SK-N-SH treated with all-trans-retinoic acid at 6 μM for 48 hours (cell line): Measurements from ENCODE around the gene RBFOX1.
A peak's percentile ranks its signal among the peaks of the same experiment; 100 is the strongest.

Experiments used
- ATAC-seq: fragments of 200-7000 bp; cut with Tn5 transposase; 3 replicates; pipeline ENCODE4 v1.9.1; 2020; ENCODE audit warnings: mild to moderate bottlenecking, moderate library complexity
- CSDC2 ChIP-seq: fragments of 250-450 bp; sonication (Bioruptor Pico); IDR thresholded peaks from 2 replicates; pipeline ENCODE4 v1.5.0; 2020; ENCODE audit warnings: mild to moderate bottlenecking, moderate library complexity
- ESRRG ChIP-seq: fragments of 250-450 bp; sonication (Bioruptor Pico); IDR thresholded peaks from 2 replicates; pipeline ENCODE4 v1.6.1; 2021; ENCODE audit warnings: mild to moderate bottlenecking
- GLIS3 ChIP-seq: fragments of 250-450 bp; sonication (Bioruptor Pico); IDR thresholded peaks from 2 replicates; pipeline ENCODE4 v1.5.0; 2020; ENCODE audit warnings: mild to moderate bottlenecking, moderate library complexity
- ISL1 ChIP-seq: fragments of 250-450 bp; sonication (Bioruptor Pico); IDR thresholded peaks from 2 replicates; pipeline ENCODE4 v2.1.2; 2022; ENCODE audit warnings: mild to moderate bottlenecking, moderate library complexity
- OSR1 ChIP-seq: fragments of 250-450 bp; sonication (Bioruptor Pico); IDR thresholded peaks from 2 replicates; pipeline ENCODE4 v1.8.0; 2022; ENCODE audit warnings: moderate library complexity, mild to moderate bottlenecking, inconsistent platforms
- PPARA ChIP-seq: fragments of 250-450 bp; sonication (Bioruptor Pico); IDR thresholded peaks from 2 replicates; pipeline ENCODE4 v1.5.0; 2020; ENCODE audit warnings: mild to moderate bottlenecking, borderline replicate concordance
- RARB ChIP-seq: fragments of 250-450 bp; sonication (Bioruptor Pico); IDR thresholded peaks from 2 replicates; pipeline ENCODE4 v1.8.0; 2021; ENCODE audit warnings: mild to moderate bottlenecking, moderate library complexity
- SNAI2 ChIP-seq: fragments of 250-450 bp; sonication (Bioruptor Pico); IDR thresholded peaks from 2 replicates; pipeline ENCODE4 v1.5.0; 2020; ENCODE audit warnings: mild to moderate bottlenecking, moderate library complexity
- TCF4 ChIP-seq: fragments of 250-450 bp; sonication (Bioruptor Pico); IDR thresholded peaks from 2 replicates; pipeline ENCODE4 v1.8.0; 2021; ENCODE audit warnings: mild to moderate bottlenecking, moderate library complexity, borderline replicate concordance
- TOX ChIP-seq: fragments of 250-450 bp; sonication (Bioruptor Pico); IDR thresholded peaks from 2 replicates; pipeline ENCODE4 v1.8.0; 2021; ENCODE audit warnings: mild to moderate bottlenecking, moderate library complexity, borderline replicate concordance
- ZFP30 ChIP-seq: fragments of 450-650 bp; formaldehyde crosslinking; IDR thresholded peaks from 2 replicates; pipeline ENCODE4 v1.5.0; 2022; ENCODE audit warnings: mild to moderate bottlenecking, moderate library complexity
- ZNF565 ChIP-seq: fragments of 450-650 bp; formaldehyde crosslinking; conservative IDR thresholded peaks from 2 replicates; pipeline ENCODE4 v1.5.0; 2020; ENCODE audit warnings: low read depth, mild to moderate bottlenecking, moderate library complexity
- ZNF70 ChIP-seq: fragments of 450-650 bp; formaldehyde crosslinking; IDR thresholded peaks from 2 replicates; pipeline ENCODE4 v1.5.0; 2020; ENCODE audit warnings: mild to moderate bottlenecking, moderate library complexity
- ZNF8 ChIP-seq: fragments of 450-650 bp; formaldehyde crosslinking; IDR thresholded peaks from 2 replicates; pipeline ENCODE4 v1.5.0; 2020; ENCODE audit warnings: mild to moderate bottlenecking, moderate library complexity
- TF ChIP-seq, protein P1 (sequence below): fragments of 250-450 bp; sonication (Bioruptor Pico); IDR thresholded peaks from 2 replicates; pipeline ENCODE4 v1.5.1; 2020; ENCODE audit warnings: low read depth, mild to moderate bottlenecking, moderate library complexity
- TF ChIP-seq, protein P2 (sequence below): fragments of 250-450 bp; sonication (Bioruptor Pico); IDR thresholded peaks from 2 replicates; pipeline ENCODE4 v1.8.0; 2021; ENCODE audit warnings: low read depth, mild to moderate bottlenecking, moderate library complexity, borderline replicate concordance
- TF ChIP-seq, protein P3 (sequence below): fragments of 250-450 bp; sonication (Bioruptor Pico); IDR thresholded peaks from 2 replicates; pipeline ENCODE4 v1.5.0; 2020; ENCODE audit warnings: mild to moderate bottlenecking, moderate library complexity
- TF ChIP-seq, protein P4 (sequence below): fragments of 250-450 bp; sonication (Bioruptor Pico); IDR thresholded peaks from 2 replicates; pipeline ENCODE4 v1.5.1; 2021; ENCODE audit warnings: mild to moderate bottlenecking, moderate library complexity

Gene RBFOX1

DNA sequence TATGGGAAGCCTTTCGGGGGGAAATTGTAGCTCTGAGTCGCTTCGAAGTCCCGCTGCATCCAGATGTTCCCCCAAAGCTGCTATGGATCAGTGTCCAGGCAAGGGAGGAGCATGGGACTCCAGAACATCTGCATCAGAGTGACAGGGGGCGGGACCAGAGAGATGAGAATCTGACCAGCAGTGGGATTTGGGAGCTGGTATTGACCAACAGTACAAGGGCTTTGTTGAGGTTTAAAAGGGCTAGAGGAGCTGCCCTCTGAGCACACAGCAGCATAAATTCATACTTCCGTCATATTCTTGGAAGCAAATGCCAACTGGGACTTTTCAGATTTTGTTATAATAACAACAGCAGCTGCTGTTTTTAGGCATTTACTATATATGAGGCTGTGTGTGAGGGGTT, 10.6 kb downstream of the RBFOX1 start:
- TF ChIP-seq PPARA (CRISPR knock-in tag), result no peak
- no peak for TF ChIP-seq ISL1 (CRISPR knock-in tag)
- TF ChIP-seq, protein P1, sequence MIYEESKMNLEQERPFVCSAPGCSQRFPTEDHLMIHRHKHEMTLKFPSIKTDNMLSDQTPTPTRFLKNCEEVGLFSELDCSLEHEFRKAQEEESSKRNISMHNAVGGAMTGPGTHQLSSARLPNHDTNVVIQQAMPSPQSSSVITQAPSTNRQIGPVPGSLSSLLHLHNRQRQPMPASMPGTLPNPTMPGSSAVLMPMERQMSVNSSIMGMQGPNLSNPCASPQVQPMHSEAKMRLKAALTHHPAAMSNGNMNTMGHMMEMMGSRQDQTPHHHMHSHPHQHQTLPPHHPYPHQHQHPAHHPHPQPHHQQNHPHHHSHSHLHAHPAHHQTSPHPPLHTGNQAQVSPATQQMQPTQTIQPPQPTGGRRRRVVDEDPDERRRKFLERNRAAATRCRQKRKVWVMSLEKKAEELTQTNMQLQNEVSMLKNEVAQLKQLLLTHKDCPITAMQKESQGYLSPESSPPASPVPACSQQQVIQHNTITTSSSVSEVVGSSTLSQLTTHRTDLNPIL (CRISPR knock-in tag), result no peak
- no peak for TF ChIP-seq SNAI2 (CRISPR knock-in tag)
- TF ChIP-seq ZNF565 (CRISPR knock-in tag), result no peak
- TF ChIP-seq, all 23 proteins: peak for 0
- no peak for ATAC-seq

DNA sequence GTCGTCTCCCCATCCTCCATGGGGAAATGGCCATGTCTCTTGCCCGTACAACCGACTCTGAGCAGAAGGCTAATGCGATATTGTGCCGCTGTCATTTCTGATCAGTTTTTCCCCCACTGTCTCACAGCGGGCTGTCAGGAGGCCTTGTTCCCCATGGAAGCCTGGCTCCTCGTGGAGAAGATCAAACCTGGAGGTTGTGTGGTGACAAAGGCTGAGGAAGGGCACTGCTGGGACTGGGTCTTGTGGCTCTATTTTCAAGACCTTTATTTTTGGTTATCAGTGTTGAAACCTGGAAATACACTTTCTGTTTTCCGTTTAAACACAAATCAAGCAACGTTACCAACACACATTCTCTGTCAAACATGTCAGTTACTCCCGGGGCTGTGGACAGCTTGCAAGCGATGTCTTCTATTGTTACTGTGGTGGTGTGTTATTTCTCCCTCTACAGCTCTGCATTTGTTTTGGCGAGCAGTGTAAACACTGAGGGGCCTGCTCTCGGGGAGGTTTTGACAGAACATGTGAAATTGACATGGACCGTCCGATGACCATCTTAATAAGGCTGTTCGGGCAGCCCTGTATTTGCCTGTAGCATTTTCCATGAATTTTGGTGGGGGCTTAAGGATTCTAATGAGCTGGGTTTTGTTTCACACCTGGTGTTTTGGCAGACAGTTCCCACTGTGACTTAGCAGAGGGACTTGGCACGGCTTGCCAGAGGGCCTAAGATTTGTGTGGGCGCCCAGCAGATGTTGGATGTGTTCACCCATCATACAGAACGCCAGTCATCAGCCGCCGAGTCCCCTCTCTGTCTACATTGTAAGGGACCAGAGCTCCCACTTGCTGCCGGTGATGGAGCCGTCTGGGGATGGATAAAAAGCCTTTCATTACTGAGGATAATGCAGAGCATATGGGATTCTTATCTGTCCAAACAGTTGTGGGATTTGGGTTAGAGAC, 12.5 kb downstream of the RBFOX1 start:
- no peak; the same call in 2 of the 3 replicates for ATAC-seq
- peak; percentile 49 for TF ChIP-seq TCF4
- TF ChIP-seq ISL1 (CRISPR knock-in tag), result no peak

DNA sequence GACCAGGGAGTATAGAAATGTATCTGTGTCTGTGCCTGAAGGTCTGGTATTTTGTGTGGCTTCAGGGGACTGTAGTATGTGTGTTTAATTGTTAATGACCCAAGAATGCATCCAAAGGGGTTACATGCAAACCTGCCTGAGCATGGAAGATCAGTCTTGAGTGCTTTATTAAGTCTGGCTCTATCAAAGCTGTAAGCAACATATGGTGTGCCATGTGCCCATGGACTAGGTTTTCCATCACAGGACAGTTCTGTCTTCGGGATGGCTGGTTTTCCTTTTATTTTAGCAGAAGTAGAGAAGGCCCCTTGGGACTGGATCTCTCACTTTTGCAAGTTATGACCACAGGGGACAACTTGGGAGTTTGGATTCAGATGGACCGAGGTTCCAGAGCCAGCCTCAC, 18.2 kb downstream of the RBFOX1 start:
- TF ChIP-seq TOX (CRISPR knock-in tag), result no peak
- no peak for TF ChIP-seq ZNF8 (CRISPR knock-in tag)
- no peak for TF ChIP-seq RARB
- TF ChIP-seq ESRRG (CRISPR knock-in tag), result no peak
- no peak for TF ChIP-seq TCF4
- TF ChIP-seq GLIS3 (CRISPR knock-in tag), result no peak
- no peak for TF ChIP-seq ISL1 (CRISPR knock-in tag)
- TF ChIP-seq, protein P2, sequence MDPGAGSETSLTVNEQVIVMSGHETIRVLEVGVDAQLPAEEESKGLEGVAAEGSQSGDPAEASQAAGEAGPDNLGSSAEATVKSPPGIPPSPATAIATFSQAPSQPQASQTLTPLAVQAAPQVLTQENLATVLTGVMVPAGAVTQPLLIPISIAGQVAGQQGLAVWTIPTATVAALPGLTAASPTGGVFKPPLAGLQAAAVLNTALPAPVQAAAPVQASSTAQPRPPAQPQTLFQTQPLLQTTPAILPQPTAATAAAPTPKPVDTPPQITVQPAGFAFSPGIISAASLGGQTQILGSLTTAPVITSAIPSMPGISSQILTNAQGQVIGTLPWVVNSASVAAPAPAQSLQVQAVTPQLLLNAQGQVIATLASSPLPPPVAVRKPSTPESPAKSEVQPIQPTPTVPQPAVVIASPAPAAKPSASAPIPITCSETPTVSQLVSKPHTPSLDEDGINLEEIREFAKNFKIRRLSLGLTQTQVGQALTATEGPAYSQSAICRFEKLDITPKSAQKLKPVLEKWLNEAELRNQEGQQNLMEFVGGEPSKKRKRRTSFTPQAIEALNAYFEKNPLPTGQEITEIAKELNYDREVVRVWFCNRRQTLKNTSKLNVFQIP (CRISPR knock-in tag), result no peak
- TF ChIP-seq, protein P1 (CRISPR knock-in tag), result no peak
- no peak for TF ChIP-seq ZFP30 (CRISPR knock-in tag)
- no peak for TF ChIP-seq ZNF565 (CRISPR knock-in tag)
- no peak for TF ChIP-seq SNAI2 (CRISPR knock-in tag)
- TF ChIP-seq, protein P3, sequence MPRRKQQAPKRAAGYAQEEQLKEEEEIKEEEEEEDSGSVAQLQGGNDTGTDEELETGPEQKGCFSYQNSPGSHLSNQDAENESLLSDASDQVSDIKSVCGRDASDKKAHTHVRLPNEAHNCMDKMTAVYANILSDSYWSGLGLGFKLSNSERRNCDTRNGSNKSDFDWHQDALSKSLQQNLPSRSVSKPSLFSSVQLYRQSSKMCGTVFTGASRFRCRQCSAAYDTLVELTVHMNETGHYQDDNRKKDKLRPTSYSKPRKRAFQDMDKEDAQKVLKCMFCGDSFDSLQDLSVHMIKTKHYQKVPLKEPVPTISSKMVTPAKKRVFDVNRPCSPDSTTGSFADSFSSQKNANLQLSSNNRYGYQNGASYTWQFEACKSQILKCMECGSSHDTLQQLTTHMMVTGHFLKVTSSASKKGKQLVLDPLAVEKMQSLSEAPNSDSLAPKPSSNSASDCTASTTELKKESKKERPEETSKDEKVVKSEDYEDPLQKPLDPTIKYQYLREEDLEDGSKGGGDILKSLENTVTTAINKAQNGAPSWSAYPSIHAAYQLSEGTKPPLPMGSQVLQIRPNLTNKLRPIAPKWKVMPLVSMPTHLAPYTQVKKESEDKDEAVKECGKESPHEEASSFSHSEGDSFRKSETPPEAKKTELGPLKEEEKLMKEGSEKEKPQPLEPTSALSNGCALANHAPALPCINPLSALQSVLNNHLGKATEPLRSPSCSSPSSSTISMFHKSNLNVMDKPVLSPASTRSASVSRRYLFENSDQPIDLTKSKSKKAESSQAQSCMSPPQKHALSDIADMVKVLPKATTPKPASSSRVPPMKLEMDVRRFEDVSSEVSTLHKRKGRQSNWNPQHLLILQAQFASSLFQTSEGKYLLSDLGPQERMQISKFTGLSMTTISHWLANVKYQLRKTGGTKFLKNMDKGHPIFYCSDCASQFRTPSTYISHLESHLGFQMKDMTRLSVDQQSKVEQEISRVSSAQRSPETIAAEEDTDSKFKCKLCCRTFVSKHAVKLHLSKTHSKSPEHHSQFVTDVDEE (CRISPR knock-in tag), result no peak
- no peak for TF ChIP-seq PPARA (CRISPR knock-in tag)
- no peak for TF ChIP-seq ZNF70 (CRISPR knock-in tag)
- TF ChIP-seq, protein P4, sequence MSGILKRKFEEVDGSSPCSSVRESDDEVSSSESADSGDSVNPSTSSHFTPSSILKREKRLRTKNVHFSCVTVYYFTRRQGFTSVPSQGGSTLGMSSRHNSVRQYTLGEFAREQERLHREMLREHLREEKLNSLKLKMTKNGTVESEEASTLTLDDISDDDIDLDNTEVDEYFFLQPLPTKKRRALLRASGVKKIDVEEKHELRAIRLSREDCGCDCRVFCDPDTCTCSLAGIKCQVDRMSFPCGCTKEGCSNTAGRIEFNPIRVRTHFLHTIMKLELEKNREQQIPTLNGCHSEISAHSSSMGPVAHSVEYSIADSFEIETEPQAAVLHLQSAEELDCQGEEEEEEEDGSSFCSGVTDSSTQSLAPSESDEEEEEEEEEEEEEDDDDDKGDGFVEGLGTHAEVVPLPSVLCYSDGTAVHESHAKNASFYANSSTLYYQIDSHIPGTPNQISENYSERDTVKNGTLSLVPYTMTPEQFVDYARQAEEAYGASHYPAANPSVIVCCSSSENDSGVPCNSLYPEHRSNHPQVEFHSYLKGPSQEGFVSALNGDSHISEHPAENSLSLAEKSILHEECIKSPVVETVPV (CRISPR knock-in tag), result no peak
- TF ChIP-seq OSR1 (CRISPR knock-in tag), result no peak
- TF ChIP-seq CSDC2 (CRISPR knock-in tag), result no peak
- TF ChIP-seq, all 23 proteins: peak for 0
- no peak for ATAC-seq
